Thymus (tissue), 11 donors: ENCODE results near the gene CNTNAP4. TPM values are rescaled to one million over a fixed set of nuclear protein-coding genes. Genes with fewer than 3 reads are reported as not detected.

ENCODE experiments used
- DNase-seq, 9 donors: peaks; one replicate each; pipeline ENCODE4 v3.0.0-alpha.2; 2013; ENCODE audit warnings: low spot score in 9 of 9, low read depth in 6 of 9, missing footprints in 1 of 9
- H3K27ac ChIP-seq, 2 donors: one replicate each; pipeline ENCODE4 v1.5.1; 2013; ENCODE audit warnings: control low read depth in 1 of 2, low read depth in 1 of 2, low read length in 1 of 2, mild to moderate bottlenecking in 1 of 2, moderate library complexity in 1 of 2
- H3K27me3 ChIP-seq, 2 donors: one replicate each; pipeline ENCODE4 v1.5.1; 2013; ENCODE audit warnings: low read length in 1 of 2; ENCODE audit not compliant: control insufficient read depth in 2 of 2, insufficient read depth in 1 of 2
- H3K36me3 ChIP-seq, 2 donors: one replicate each; pipeline ENCODE4 v1.5.1; 2013; ENCODE audit warnings: low read length in 1 of 2, mild to moderate bottlenecking in 1 of 2, moderate library complexity in 1 of 2; ENCODE audit not compliant: control insufficient read depth in 2 of 2, insufficient read depth in 2 of 2
- H3K4me1 ChIP-seq, 2 donors: one replicate each; pipeline ENCODE4 v1.5.1; 2013; ENCODE audit warnings: low read length in 2 of 2; ENCODE audit not compliant: control insufficient read depth in 2 of 2, insufficient read depth in 2 of 2
- H3K4me3 ChIP-seq, 2 donors: one replicate each; pipeline ENCODE4 v1.5.1; 2013; ENCODE audit warnings: low read length in 2 of 2, control low read depth in 1 of 2, mild to moderate bottlenecking in 1 of 2
- H3K9me3 ChIP-seq, 2 donors: one replicate each; pipeline ENCODE4 v1.5.1; 2013; ENCODE audit warnings: low read length in 1 of 2, mild to moderate bottlenecking in 1 of 2; ENCODE audit not compliant: control insufficient read depth in 2 of 2, insufficient read depth in 1 of 2
- WGBS: extraction: QIAGEN DNeasy Blood & Tissue Kit; methylation state at CpG from one replicate; pipeline ENCODE4 v1.1.7; 2013; 5-methylcytosine and 5-hydroxymethylcytosine counted together
- polyA plus RNA-seq: library from polyadenylated mRNA; stranded (reverse); fragments of 200-250 nt; gene quantifications from one replicate; pipeline ENCODE4 v1.2.3, GENCODE V29; 2013
- total RNA-seq: library from RNA; stranded (reverse); fragments of 120-200 nt; gene quantifications from one replicate; pipeline ENCODE4 v1.2.4, GENCODE V29; 2013
- donor health status: healthy.

Gene CNTNAP4
- total and polyA plus RNA-seq, 2 donors, result 0.09 to 0.28 TPM

DNA sequence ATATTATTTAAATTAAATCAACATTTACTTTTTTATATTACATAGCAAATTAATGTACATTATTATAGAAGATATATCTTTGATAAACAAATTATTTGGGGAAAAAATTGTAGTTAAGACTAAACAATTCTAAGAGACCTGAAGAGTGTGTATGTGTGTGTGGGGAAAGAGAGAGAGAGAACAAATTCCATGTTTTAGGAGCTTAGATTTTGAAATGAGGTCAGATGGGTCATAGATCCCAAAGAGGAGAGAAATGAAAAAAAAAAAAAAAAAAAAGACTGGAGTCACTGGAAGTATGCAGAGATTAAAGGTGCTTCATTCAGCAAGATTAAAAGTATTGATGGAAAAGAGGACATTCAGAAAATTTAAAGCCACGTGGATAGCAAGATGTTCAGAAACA, 206.8 kb downstream of the CNTNAP4 start:
- no peak overlapping the region for H3K27ac ChIP-seq
- 77% methylated on average over 1 of the region's 1 CpG for WGBS
- no peaks in the 10 kb centered on the region for H3K4me1 ChIP-seq
- H3K4me3 ChIP-seq, result no peak overlapping the region
- no peaks in the 10 kb centered on the region for H3K9me3 ChIP-seq
- H3K27me3 ChIP-seq, result no peaks in the 10 kb centered on the region
- no peak for DNase-seq
- H3K36me3 ChIP-seq, result no peaks in the 10 kb centered on the region

DNA sequence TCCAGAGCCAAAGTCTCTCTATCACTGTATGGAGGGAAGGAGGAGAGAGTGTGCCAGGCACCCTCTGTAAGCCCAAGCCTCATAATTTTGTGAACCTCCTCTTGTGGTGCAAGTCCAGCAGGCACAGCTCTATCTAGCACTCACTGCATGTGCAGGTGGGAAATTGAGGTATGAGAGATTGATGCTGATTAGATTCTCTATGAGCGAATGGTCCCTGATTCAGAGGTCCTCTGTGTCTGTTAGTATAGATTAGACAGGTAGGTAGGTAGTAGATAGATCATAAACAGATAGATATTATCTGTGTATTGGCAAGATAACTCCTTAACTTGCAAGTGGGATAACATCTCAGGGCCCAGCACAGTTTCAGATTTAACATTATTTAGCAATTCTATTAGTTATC, 209.5 kb downstream of the CNTNAP4 start:
- WGBS, result 86% methylated on average over 1 of the region's 1 CpG
- DNase-seq, result no peak
- Histone ChIP-seq H3K4me3 (no peak overlapping the region), H3K27me3 (no peaks in the 10 kb centered on the region), H3K36me3 (no peaks in the 10 kb centered on the region), H3K4me1 (no peaks in the 10 kb centered on the region), H3K27ac (no peak overlapping the region), H3K9me3 (no peaks in the 10 kb centered on the region)

DNA sequence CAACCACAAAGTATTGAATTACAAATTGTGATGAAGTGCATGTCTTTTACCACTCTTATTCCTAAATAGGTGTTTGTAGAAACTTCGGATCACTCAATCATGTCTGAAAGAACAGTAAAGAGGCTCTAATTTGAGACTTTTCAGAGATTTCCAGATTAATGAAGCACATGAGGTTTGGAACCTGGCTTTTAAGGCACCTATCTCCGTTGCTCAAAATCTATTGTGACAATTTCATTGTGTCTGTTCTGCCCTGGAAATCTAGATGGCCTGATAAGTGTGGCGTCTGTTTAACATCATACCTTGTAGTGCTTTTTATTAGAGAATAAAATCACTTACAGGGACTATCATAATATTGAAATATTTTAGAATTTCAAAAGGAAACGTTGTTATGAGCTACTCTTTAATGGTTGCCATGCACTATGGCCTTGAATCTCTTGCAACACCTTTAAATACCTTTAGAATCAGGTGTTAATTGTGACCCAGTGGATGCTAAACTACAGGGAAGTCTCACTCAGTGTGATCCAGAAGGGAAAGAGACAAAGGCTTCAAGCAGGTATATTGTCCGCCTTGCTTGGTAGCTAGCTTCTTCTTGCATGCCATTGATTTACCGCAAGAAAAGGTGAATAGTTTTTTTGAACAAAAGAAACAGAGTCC, 210.3 kb downstream of the CNTNAP4 start:
- no peak for DNase-seq
- 77% methylated on average over 6 of the region's 6 CpGs for WGBS

DNA sequence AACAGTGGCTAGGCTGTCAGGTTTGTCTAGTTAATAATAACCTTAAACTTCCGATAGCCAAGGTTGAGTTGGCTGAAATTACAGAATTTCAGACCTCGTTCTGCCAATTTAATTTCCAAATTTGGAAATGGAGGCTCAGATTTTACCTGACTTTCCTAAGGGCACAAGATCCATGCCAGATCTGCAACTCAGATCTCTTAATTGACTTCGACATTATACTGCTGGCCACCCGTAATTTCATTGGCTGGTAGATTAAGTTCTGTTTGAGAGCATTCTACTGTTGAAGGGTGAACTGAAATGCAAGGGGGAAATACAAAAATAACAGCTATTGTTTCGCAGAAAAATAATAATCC, 210.8 kb downstream of the CNTNAP4 start:
- Histone ChIP-seq H3K27ac (no peak overlapping the region), H3K36me3 (no peaks in the 10 kb centered on the region), H3K4me3 (no peak overlapping the region), H3K9me3 (no peaks in the 10 kb centered on the region), H3K4me1 (no peaks in the 10 kb centered on the region), H3K27me3 (no peaks in the 10 kb centered on the region)
- no peak for DNase-seq
- WGBS, result 93% methylated on average over 5 of the region's 5 CpGs

More for the DNA sequence above, 210.3 kb downstream of the CNTNAP4 start:
- Histone ChIP-seq H3K4me1 (no peaks in the 10 kb centered on the region), H3K27ac (no peak overlapping the region), H3K27me3 (no peaks in the 10 kb centered on the region), H3K9me3 (no peaks in the 10 kb centered on the region), H3K4me3 (no peak overlapping the region), H3K36me3 (no peaks in the 10 kb centered on the region)

DNA sequence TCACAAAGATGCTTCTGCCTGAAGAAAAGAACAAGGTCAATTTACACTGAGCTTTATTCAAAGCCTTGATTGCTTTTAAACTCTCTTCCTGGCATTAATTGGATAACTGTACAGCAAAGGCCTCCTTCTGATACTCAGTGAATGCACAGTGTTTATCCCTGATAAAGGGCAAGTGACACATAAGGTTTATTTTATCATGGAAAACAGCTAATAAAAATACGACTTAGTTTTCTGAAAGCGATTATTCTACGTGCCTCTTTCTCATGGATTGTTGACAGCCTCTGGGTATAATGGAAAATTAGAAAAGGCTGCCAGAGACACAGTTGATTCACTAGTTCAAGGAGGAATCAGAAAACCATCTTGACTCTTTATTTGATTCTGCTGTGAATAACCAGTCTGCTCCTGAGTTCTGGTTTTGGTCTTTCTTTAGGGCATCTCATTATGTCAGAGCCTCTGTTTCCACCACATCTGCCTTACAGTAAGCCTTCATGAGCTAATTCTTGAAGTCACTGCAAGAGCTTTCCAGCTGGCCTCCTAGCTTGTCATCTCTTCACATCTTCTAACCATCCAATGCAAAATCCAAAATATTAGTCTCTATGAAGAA, 212.9 kb downstream of the CNTNAP4 start:
- no peak for DNase-seq

DNA sequence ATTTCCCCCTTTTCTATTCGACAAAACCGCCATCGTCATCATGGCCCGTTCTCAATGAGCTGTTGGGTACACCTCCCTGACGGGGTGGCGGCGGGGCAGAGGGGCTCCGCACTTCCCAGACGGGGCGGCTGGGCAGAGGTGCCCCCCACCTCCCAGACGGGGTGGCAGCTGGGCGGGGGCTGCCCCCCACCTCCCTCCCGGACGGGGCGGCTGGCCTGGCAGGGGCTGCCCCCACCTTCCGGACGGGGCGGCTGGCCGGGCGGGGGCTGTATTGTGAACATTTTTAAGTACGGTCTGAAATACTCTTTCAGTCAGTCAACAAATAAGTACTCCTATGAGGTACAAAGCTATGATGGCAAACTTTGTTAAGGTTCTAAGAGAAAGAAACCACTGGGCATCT, 222.8 kb downstream of the CNTNAP4 start:
- no peak overlapping the region for H3K4me3 ChIP-seq
- no peak overlapping the region for H3K27ac ChIP-seq
- no peak for DNase-seq
- no peaks in the 10 kb centered on the region for H3K9me3 ChIP-seq
- 97% methylated on average over 21 of the region's 21 CpGs for WGBS
- no peaks in the 10 kb centered on the region for H3K36me3 ChIP-seq
- H3K4me1 ChIP-seq, result no peaks in the 10 kb centered on the region
- H3K27me3 ChIP-seq, result no peaks in the 10 kb centered on the region

More for the DNA sequence above, 212.9 kb downstream of the CNTNAP4 start:
- no peaks in the 10 kb centered on the region for H3K27me3 ChIP-seq
- no peaks in the 10 kb centered on the region for H3K9me3 ChIP-seq
- no peaks in the 10 kb centered on the region for H3K36me3 ChIP-seq
- 95% methylated on average over 3 of the region's 3 CpGs for WGBS
- no peaks in the 10 kb centered on the region for H3K4me1 ChIP-seq
- H3K27ac ChIP-seq, result no peak overlapping the region
- H3K4me3 ChIP-seq, result no peak overlapping the region

DNA sequence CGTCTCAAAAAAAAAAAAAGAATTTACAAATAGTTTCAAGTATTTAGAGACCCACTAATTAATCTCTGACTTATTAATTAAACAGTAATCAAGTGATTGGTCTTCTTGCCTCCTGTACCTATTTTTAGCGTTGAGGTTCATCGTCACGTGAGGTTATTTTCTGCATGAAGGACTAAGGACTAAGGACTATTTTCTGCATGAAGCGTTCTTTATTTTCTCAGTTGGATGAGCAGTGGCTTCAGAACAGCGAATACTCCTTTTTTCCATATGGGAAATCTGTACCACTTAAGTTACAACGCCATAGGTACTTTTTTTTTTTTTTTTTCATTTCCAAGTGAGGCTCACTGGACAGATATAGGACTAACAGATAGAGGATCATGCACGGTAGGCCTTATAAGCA, 224.9 kb downstream of the CNTNAP4 start:
- Histone ChIP-seq H3K27ac (no peak overlapping the region), H3K36me3 (no peaks in the 10 kb centered on the region), H3K27me3 (no peaks in the 10 kb centered on the region), H3K9me3 (no peaks in the 10 kb centered on the region), H3K4me3 (no peak overlapping the region), H3K4me1 (no peaks in the 10 kb centered on the region)
- DNase-seq, result no peak
- WGBS, result 96% methylated on average over 8 of the region's 8 CpGs

DNA sequence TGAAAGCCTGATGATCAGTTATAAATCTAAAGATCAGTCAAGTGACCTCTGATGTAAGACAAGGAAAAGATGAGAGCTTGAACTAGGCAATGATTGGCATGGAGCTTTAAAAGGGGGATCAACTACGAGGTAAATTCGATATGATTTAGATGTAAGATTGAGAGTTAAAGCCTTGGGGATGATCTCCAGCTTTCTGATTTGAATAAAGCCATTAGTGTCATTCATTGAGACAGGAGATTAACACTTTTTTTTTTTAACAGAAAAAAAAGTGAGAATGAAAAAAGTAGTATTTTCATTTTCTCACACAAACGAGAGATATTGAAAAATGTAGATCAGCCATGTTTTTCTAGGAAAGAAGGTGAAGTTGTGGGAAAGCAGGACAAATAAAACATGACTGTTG, 225.4 kb downstream of the CNTNAP4 start:
- H3K4me1 ChIP-seq, result no peaks in the 10 kb centered on the region
- 88% methylated on average over 3 of the region's 3 CpGs for WGBS
- DNase-seq, result no peak

DNA sequence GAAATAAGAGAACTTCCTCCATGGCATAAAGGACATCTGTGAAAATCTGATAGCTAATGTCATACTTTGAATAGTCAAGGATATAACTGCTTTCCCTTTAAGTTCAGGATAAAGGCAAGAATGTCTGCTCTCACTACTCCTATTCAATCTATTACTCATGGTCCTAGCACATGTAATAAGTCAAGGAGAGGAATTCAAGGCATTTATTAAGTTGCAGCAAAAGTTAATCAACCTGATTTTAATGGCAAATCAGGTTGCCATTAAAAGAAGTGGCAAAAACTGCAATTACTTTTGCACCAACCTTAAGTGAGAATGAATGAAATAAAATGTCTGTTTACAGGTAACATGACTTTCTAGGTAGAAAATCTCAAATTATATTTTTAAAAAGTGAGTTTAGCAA, 225.9 kb downstream of the CNTNAP4 start:
- Histone ChIP-seq H3K27ac (no peak overlapping the region), H3K36me3 (no peaks in the 10 kb centered on the region), H3K4me3 (no peak overlapping the region), H3K4me1 (no peaks in the 10 kb centered on the region), H3K27me3 (no peaks in the 10 kb centered on the region), H3K9me3 (no peaks in the 10 kb centered on the region)
- no peak for DNase-seq

More for the DNA sequence above, 225.4 kb downstream of the CNTNAP4 start:
- H3K36me3 ChIP-seq, result no peaks in the 10 kb centered on the region
- H3K27me3 ChIP-seq, result no peaks in the 10 kb centered on the region
- H3K9me3 ChIP-seq, result no peaks in the 10 kb centered on the region
- no peak overlapping the region for H3K27ac ChIP-seq
- no peak overlapping the region for H3K4me3 ChIP-seq
